Nephron (organoid): ENCODE results near the gene ZCCHC14.
A peak's percentile ranks its signal among the peaks of the same experiment; 100 is the strongest.

ENCODE experiments used
- H3K27ac Mint-ChIP-seq, 3 experiments: 2 replicates each; pipeline ENCODE4 v1.8.0; 2020; ENCODE audit warnings: mixed read lengths in 3 of 3, mild to moderate bottlenecking in 2 of 3, moderate library complexity in 1 of 3
- H3K27me3 Mint-ChIP-seq: 2 replicates; pipeline ENCODE4 v1.8.0; 2021; ENCODE audit warnings: low read depth, mild to moderate bottlenecking, moderate library complexity, mixed read lengths
- H3K36me3 Mint-ChIP-seq: 2 replicates; pipeline ENCODE4 v1.8.0; 2020; ENCODE audit warnings: low read depth, mixed read lengths
- H3K4me1 Mint-ChIP-seq: 2 replicates; pipeline ENCODE4 v1.8.0; 2020; ENCODE audit warnings: mixed read lengths
- H3K4me3 Mint-ChIP-seq, 3 experiments: 2 replicates each; pipeline ENCODE4 v1.8.0; 2020; ENCODE audit warnings: mild to moderate bottlenecking in 3 of 3, mixed read lengths in 3 of 3, moderate library complexity in 2 of 3
- H3K9me3 Mint-ChIP-seq: 2 replicates; pipeline ENCODE4 v1.8.0; 2020; ENCODE audit warnings: mixed read lengths
- CTCF ChIP-seq, 3 experiments: fragments of 200-600 bp; sonication (generic); IDR thresholded peaks; one replicate each; pipeline ENCODE4 v1.5.0; 2021; ENCODE audit warnings: antibody characterized with exemption in 3 of 3; ENCODE audit not compliant: unreplicated experiment in 3 of 3

Gene ZCCHC14

GRCh38 chr16:87437911-87438610 is 54.8 kb downstream of the ZCCHC14 start:
- Mint-ChIP-seq H3K4me1 (peaks cover 13% of the 10 kb centered on the region), H3K27ac (no peak overlapping the region), H3K27me3 (no peaks in the 10 kb centered on the region), H3K9me3 (peaks cover 5% of the 10 kb centered on the region), H3K4me3 (no peak overlapping the region), H3K36me3 (peaks cover 22% of the 10 kb centered on the region)
- TF ChIP-seq CTCF (IDR thresholded peaks at IDR 0.05; ENCODE audit: unreplicated experiment in 3 of 3), result no peak

- Mint-ChIP-seq H3K27me3 (no peaks in the 10 kb centered on the region), H3K4me1 (peaks cover 6% of the 10 kb centered on the region), H3K36me3 (peaks cover 16% of the 10 kb centered on the region), H3K27ac (no peak overlapping the region), H3K4me3 (no peak overlapping the region), H3K9me3 (no peaks in the 10 kb centered on the region)
- no peak for TF ChIP-seq CTCF (IDR thresholded peaks at IDR 0.05; ENCODE audit: unreplicated experiment in 3 of 3)
Measured at GRCh38 chr16:87437327-87437726, 55.5 kb downstream of the ZCCHC14 start.

- no peaks in the 10 kb centered on the region for H3K9me3 Mint-ChIP-seq
- peak overlapping the region in 2 of 3 experiments; percentile 50 to 75 for H3K27ac Mint-ChIP-seq
- TF ChIP-seq CTCF (IDR thresholded peaks at IDR 0.05; ENCODE audit: unreplicated experiment in 3 of 3), result no peak
- H3K4me1 Mint-ChIP-seq, result peaks cover 6% of the 10 kb centered on the region
- peaks cover 9% of the 10 kb centered on the region for H3K36me3 Mint-ChIP-seq
- H3K27me3 Mint-ChIP-seq, result no peaks in the 10 kb centered on the region
- no peak overlapping the region for H3K4me3 Mint-ChIP-seq
Measured at GRCh38 chr16:87436225-87437172, 56.3 kb downstream of the ZCCHC14 start.

GRCh38 chr16:87435372-87436224 is 57.2 kb downstream of the ZCCHC14 start:
- Mint-ChIP-seq H3K4me3 (no peak overlapping the region), H3K9me3 (no peaks in the 10 kb centered on the region), H3K27me3 (no peaks in the 10 kb centered on the region), H3K4me1 (peaks cover 6% of the 10 kb centered on the region), H3K36me3 (peaks cover 7% of the 10 kb centered on the region), H3K27ac (peak overlapping the region in 2 of 3 experiments; percentile 19 to 50)
- no peak for TF ChIP-seq CTCF (IDR thresholded peaks at IDR 0.05; ENCODE audit: unreplicated experiment in 3 of 3)

- Mint-ChIP-seq H3K9me3 (no peaks in the 10 kb centered on the region), H3K27ac (no peak overlapping the region), H3K4me1 (peaks cover 6% of the 10 kb centered on the region), H3K36me3 (peaks cover 14% of the 10 kb centered on the region), H3K27me3 (no peaks in the 10 kb centered on the region), H3K4me3 (no peak overlapping the region)
- TF ChIP-seq CTCF (IDR thresholded peaks at IDR 0.05; ENCODE audit: unreplicated experiment in 3 of 3), result no peak
Measured at GRCh38 chr16:87434146-87434667, 58.6 kb downstream of the ZCCHC14 start.
